ENCODE measurements around the gene DMRTA2. TPM values are rescaled to one million over a fixed set of nuclear protein-coding genes. Genes with fewer than 3 reads are reported as not detected.

Gene DMRTA2
- total RNA-seq, 1 donor from 2014 or later, result not detected

DNA sequence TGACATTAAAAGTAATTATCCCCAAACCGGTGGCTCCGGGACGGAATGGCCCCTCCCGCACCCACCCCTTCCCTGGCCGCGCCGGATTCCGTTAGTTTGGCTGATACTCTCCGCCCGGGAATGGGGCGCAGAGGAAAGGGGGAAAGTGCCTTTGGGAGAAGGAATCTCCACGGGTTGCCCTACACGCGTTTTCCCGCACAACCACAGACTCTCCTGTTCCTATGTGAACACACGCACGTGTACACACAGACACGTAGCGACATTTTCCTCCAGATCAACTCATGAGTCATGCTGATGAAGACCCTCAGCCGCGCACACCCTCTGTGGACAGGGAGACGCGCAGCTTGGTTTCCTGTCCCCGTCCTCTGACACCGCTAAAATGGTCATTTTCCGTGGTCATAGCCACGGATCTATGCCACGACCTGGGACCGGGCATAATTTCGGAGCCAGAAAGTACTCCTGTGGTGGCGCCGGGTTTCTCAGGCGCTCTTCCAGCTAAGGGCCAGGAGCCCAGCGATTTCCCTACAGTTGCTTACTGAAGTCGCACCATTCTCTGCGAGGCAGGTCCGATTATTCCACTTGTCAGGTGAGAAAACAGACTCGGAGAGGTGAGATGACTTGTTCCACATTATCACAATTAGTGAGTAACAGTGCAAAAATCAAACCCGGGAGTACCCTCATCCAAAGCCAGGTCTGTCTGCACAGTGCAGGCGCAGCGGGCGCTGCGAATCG is 4.0 kb upstream of the DMRTA2 start:
- no peak for DNase-seq (ENCODE audit: low spot score)
- Mint-ChIP-seq H3K4me3 (ENCODE audit: unreplicated experiment) (peak overlapping the region; percentile 81), H3K36me3 (ENCODE audit: low read depth, unreplicated experiment) (peaks cover 10% of the 10 kb centered on the region), H3K4me1 (ENCODE audit: unreplicated experiment) (peaks cover 40% of the 10 kb centered on the region), H3K27ac (ENCODE audit: unreplicated experiment) (no peak overlapping the region), H3K27me3 (ENCODE audit: unreplicated experiment) (peaks cover 40% of the 10 kb centered on the region), H3K9me3 (ENCODE audit: unreplicated experiment) (no peaks in the 10 kb centered on the region)
- TF ChIP-seq, protein P1, sequence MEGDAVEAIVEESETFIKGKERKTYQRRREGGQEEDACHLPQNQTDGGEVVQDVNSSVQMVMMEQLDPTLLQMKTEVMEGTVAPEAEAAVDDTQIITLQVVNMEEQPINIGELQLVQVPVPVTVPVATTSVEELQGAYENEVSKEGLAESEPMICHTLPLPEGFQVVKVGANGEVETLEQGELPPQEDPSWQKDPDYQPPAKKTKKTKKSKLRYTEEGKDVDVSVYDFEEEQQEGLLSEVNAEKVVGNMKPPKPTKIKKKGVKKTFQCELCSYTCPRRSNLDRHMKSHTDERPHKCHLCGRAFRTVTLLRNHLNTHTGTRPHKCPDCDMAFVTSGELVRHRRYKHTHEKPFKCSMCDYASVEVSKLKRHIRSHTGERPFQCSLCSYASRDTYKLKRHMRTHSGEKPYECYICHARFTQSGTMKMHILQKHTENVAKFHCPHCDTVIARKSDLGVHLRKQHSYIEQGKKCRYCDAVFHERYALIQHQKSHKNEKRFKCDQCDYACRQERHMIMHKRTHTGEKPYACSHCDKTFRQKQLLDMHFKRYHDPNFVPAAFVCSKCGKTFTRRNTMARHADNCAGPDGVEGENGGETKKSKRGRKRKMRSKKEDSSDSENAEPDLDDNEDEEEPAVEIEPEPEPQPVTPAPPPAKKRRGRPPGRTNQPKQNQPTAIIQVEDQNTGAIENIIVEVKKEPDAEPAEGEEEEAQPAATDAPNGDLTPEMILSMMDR (IDR thresholded peaks at IDR 0.05; ENCODE audit: unreplicated experiment), result no peak

DNA sequence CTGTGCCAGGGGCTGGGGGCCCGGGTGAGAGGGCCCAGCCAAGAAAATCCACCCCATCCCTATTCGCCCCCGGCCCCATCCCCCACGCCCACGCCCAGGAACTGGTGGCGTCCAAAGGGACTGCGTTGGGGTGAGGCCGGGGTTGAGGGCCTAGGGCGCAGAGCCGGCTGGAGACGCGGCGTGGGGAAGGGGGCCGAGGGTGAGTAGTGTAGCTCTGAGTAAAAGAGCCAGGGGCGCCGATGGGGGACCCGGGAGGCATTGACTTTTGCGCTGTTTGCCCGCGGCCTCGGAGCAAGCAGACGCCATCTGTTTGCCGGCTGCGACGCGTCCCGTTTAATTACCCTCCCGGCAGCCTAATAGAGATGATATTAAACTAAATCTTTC is 3.5 kb upstream of the DMRTA2 start:
- H3K9me3 Mint-ChIP-seq (ENCODE audit: unreplicated experiment), result no peaks in the 10 kb centered on the region
- no peak overlapping the region for H3K4me3 Mint-ChIP-seq (ENCODE audit: unreplicated experiment)
- DNase-seq (ENCODE audit: low spot score), result no peak
- H3K27me3 Mint-ChIP-seq (ENCODE audit: unreplicated experiment), result peaks cover 42% of the 10 kb centered on the region
- H3K27ac Mint-ChIP-seq (ENCODE audit: unreplicated experiment), result no peak overlapping the region
- TF ChIP-seq, protein P1 (IDR thresholded peaks at IDR 0.05; ENCODE audit: unreplicated experiment), result no peak
- peaks cover 45% of the 10 kb centered on the region for H3K4me1 Mint-ChIP-seq (ENCODE audit: unreplicated experiment)
- peaks cover 15% of the 10 kb centered on the region for H3K36me3 Mint-ChIP-seq (ENCODE audit: low read depth, unreplicated experiment)

DNA sequence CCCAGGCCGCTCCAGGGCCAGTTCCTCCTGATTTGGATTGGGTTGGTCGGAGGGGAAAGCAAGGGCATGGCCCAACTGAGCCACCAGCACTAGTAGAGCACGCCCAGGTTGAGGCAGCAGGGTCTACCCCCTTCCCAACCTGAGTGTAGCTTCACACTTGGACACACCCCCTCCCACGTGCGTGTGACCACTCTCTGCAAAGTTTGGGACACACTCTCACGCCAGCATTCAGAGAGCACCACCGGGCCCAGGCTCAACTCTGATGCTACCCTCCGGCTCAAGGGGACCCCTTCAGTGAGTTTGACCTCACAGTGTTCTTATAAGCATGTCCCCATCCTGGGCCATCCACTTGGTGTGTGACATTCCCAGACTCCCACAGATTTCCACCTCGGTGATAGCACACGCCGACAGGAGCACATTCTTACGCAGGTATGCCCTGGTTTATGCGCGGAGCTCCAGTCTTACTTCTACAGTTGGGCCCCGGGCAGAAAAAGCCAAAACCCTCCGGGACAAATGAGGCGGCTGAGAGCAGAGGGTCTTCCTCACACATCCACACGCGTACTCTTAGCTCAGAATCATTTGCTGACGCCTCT is 3.0 kb upstream of the DMRTA2 start:
- TF ChIP-seq, protein P1 (IDR thresholded peaks at IDR 0.05; ENCODE audit: unreplicated experiment), result no peak

DNA sequence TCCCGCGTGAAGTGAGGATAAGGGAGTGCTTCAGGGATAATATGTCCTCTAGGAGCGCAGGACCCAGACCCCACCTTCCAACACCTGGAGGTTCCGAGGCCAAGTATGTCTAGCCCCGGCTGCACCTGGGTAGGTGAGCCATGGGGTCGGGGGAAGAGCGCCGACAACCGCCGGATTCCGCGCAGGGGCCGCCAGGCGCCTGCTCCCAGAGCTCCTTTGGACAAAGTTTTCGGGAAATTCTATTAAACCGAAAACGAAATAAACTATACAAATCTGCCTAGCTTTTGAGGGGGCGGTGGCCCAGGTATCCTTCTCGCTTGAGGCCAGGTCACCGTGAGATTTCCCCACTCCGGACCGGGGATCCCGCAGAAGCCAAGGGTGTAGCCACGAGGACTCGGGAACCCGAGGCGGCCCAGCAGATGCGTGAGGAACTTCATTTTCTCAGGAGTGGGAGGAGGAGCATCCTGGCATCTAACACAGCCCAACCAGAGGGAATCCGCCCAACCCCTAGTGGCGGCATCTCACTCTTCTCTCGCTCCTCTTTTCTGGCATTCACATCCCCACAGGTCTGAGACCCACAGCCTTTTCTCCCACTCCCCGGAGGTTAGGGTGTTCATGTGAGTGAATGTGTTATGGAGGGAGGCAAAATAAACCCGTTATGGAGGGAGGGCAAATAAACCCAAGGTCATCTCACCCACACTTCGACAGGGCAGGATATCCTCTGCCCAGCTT is 2.3 kb upstream of the DMRTA2 start:
- no peak overlapping the region for H3K4me3 Mint-ChIP-seq (ENCODE audit: unreplicated experiment)
- peaks cover 43% of the 10 kb centered on the region for H3K27me3 Mint-ChIP-seq (ENCODE audit: unreplicated experiment)
- TF ChIP-seq, protein P1 (IDR thresholded peaks at IDR 0.05; ENCODE audit: unreplicated experiment), result no peak
- peak; percentile 36 for DNase-seq (ENCODE audit: low spot score)
- H3K36me3 Mint-ChIP-seq (ENCODE audit: low read depth, unreplicated experiment), result peaks cover 11% of the 10 kb centered on the region
- no peaks in the 10 kb centered on the region for H3K9me3 Mint-ChIP-seq (ENCODE audit: unreplicated experiment)
- H3K27ac Mint-ChIP-seq (ENCODE audit: unreplicated experiment), result no peak overlapping the region
- peaks cover 42% of the 10 kb centered on the region for H3K4me1 Mint-ChIP-seq (ENCODE audit: unreplicated experiment)

More for the DNA sequence above, 3.0 kb upstream of the DMRTA2 start:
- Mint-ChIP-seq H3K9me3 (ENCODE audit: unreplicated experiment) (no peaks in the 10 kb centered on the region), H3K4me1 (ENCODE audit: unreplicated experiment) (peaks cover 47% of the 10 kb centered on the region), H3K27me3 (ENCODE audit: unreplicated experiment) (peaks cover 42% of the 10 kb centered on the region), H3K36me3 (ENCODE audit: low read depth, unreplicated experiment) (peaks cover 15% of the 10 kb centered on the region), H3K27ac (ENCODE audit: unreplicated experiment) (no peak overlapping the region), H3K4me3 (ENCODE audit: unreplicated experiment) (no peak overlapping the region)
- DNase-seq (ENCODE audit: low spot score), result no peak
